Measurements from ENCODE around the gene FBXL3.

GRCh38 chr13:76965759-76966421, 61.1 kb downstream of the FBXL3 start:
- TF ChIP-seq CTCF (IDR thresholded peaks at IDR 0.05) (no peak), POLR2A (IDR thresholded peaks at IDR 0.05) (no peak)

All from adrenal gland (tissue), 5 donors.